ENCODE data around the gene TEX10. TPM values are rescaled to one million over a fixed set of nuclear protein-coding genes. Genes with fewer than 3 reads are reported as not detected.

Gene TEX10
- total and polyA plus RNA-seq, 3 donors from 2014 or later: 45.3 to 47.4 (median 45.7) TPM

DNA sequence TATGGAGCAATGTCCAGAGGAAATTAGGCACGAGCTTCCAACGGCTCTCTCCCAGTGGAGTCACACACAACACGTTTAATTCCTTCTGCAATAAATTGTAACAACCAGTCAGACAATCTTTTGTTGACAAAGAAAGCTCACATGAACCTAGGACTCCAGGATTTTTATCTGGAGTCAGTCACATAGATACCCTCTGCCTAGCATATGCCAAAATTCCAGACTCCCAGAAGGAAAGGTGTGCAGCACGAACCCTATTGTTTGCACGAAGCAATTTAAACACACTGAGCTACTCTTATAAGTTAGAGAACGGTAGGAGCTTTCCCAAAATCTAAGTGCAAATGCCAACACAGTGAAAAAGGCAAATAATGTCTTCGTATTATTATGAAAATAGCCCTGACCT lies 67.1 kb downstream of the TEX10 start:
- Histone ChIP-seq H3K4me1 (no peaks in the 10 kb centered on the region), H3K4me3 (no peak overlapping the region), H3K27me3 (no peaks in the 10 kb centered on the region), H3K27ac (no peak overlapping the region), H3K36me3 (ENCODE audit: low read depth, missing control alignments) (no peaks in the 10 kb centered on the region), H3K9me3 (no peaks in the 10 kb centered on the region)
- intact Hi-C loops (cut with DNase I; ENCODE audit: low total_unique reads): no loop called here
- 94% methylated on average over 7 of the region's 7 CpGs for WGBS, 2 donors
- DNase-seq: no peak
- TF ChIP-seq, protein P1, sequence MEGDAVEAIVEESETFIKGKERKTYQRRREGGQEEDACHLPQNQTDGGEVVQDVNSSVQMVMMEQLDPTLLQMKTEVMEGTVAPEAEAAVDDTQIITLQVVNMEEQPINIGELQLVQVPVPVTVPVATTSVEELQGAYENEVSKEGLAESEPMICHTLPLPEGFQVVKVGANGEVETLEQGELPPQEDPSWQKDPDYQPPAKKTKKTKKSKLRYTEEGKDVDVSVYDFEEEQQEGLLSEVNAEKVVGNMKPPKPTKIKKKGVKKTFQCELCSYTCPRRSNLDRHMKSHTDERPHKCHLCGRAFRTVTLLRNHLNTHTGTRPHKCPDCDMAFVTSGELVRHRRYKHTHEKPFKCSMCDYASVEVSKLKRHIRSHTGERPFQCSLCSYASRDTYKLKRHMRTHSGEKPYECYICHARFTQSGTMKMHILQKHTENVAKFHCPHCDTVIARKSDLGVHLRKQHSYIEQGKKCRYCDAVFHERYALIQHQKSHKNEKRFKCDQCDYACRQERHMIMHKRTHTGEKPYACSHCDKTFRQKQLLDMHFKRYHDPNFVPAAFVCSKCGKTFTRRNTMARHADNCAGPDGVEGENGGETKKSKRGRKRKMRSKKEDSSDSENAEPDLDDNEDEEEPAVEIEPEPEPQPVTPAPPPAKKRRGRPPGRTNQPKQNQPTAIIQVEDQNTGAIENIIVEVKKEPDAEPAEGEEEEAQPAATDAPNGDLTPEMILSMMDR (IDR thresholded peaks at IDR 0.05): no peak
- no peak for TF ChIP-seq POLR2A (IDR thresholded peaks at IDR 0.05)

DNA sequence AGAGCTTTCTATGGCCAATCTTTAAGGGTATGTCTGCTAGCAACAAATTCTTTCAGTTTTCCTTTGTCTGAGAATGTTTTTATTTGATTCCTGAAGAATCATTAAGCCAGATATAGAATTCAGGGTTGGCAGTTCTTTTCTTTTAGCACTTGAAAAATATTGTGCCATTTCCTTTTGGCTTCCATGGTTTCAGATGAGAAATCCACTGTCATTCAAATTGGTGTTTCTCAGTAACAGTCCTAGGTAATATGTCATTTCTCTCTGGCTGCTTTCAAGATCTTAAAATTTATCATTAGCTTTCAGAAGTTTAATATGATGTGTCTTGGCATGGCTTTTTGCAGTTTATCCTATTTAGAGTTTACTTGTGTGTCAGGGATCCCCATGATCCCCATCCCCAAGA lies 67.7 kb downstream of the TEX10 start:
- Histone ChIP-seq H3K27me3 (no peaks in the 10 kb centered on the region), H3K9me3 (no peaks in the 10 kb centered on the region), H3K4me1 (no peaks in the 10 kb centered on the region), H3K27ac (no peak overlapping the region), H3K36me3 (ENCODE audit: low read depth, missing control alignments) (no peaks in the 10 kb centered on the region), H3K4me3 (no peak overlapping the region)
- no peak for TF ChIP-seq POLR2A (IDR thresholded peaks at IDR 0.05)
- TF ChIP-seq, protein P1 (IDR thresholded peaks at IDR 0.05): no peak
- no peak for DNase-seq
- intact Hi-C loops (cut with DNase I; ENCODE audit: low total_unique reads): no loop called here

DNA sequence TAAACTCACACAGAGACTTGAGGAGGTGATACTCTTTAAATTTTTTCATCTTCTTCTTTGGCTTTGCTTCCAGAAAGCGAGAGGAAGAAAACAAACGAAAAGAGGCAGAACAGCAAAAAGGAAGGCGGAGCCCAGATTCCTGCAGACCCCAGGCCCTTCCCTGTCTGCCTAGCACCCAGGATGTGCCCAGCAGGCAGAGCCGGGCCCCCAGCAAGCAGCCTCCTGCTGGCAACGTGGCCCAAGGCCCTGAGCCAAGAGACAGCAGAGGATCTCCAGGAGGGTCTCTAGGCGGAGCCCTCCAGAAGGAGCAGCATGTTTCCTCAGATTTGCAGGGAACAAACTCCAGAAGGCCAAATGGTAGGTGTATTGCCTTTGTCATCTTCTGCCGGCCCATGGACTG lies 68.5 kb downstream of the TEX10 start:
- Histone ChIP-seq H3K4me1 (no peaks in the 10 kb centered on the region), H3K4me3 (no peak overlapping the region), H3K27me3 (no peaks in the 10 kb centered on the region), H3K9me3 (no peaks in the 10 kb centered on the region), H3K36me3 (ENCODE audit: low read depth, missing control alignments) (no peaks in the 10 kb centered on the region), H3K27ac (no peak overlapping the region)
- no peak for DNase-seq
- 65 to 85% methylated on average over 7 of the region's 7 CpGs for WGBS, 2 donors
- TF ChIP-seq, protein P1 (IDR thresholded peaks at IDR 0.05): no peak
- no peak for TF ChIP-seq POLR2A (IDR thresholded peaks at IDR 0.05)
- intact Hi-C loops (cut with DNase I; ENCODE audit: low total_unique reads): no loop called here

DNA sequence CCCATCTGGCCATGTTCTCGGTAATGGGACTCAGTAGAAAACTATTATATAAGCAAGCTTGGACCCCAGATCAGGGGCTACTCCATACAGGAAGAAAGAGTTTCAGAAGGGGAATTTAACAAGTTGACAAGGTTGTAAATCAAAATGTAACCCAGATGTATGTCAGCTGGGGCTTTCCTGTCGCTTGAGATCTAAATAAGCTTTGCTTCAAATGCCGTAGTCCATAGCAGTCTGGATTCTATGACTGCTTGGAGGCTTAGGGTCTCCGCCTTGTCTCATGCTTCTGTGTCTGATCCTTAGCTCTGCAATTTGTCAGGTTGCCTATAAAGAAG lies 70.4 kb downstream of the TEX10 start:
- Histone ChIP-seq H3K36me3 (ENCODE audit: low read depth, missing control alignments) (no peaks in the 10 kb centered on the region), H3K4me1 (no peaks in the 10 kb centered on the region), H3K27me3 (no peaks in the 10 kb centered on the region), H3K4me3 (no peak overlapping the region), H3K27ac (no peak overlapping the region), H3K9me3 (no peaks in the 10 kb centered on the region)
- DNase-seq: no peak
- 96 to 98% methylated on average over 4 of the region's 4 CpGs for WGBS, 2 donors
- intact Hi-C loops (cut with DNase I; ENCODE audit: low total_unique reads): no loop called here
- TF ChIP-seq POLR2A (IDR thresholded peaks at IDR 0.05): no peak
- TF ChIP-seq, protein P1 (IDR thresholded peaks at IDR 0.05): no peak

DNA sequence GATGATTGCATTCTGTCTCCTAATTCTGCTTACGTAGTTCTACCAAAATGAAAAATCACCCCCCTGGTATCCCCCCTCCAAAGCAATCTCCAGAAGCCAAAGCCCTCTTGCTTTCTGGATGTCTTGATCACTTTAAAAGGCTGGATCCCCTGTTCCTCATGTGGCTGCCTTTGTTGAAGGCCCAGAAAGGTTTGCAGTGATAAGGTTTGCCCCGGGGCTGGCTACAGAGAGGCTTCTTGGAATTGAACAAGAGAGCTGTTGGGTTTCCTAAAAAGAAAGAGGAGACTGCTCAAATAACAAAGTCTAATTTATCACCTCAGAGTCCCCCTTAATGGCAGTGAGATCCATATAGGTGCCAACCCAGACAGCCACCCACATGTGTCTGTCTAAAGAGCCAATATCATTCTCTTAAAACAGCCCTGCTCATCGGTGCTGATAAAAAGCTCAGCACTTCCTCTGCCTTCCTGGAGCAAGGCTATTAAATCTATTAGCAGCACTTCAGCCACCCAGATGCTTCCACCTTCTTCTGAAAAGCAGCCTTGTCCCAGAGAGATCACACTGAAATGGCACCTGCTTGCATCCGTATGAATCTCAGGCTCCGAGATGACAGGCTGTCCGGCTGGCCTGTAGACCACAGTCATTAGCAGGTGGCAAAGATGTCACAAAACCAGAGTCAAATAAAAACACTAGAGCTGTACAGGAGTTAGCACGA lies 70.9 kb downstream of the TEX10 start:
- Histone ChIP-seq H3K9me3 (no peaks in the 10 kb centered on the region), H3K36me3 (ENCODE audit: low read depth, missing control alignments) (no peaks in the 10 kb centered on the region), H3K27ac (no peak overlapping the region), H3K4me3 (no peak overlapping the region), H3K27me3 (no peaks in the 10 kb centered on the region), H3K4me1 (no peaks in the 10 kb centered on the region)
- TF ChIP-seq, protein P1 (IDR thresholded peaks at IDR 0.05): no peak
- no peak for TF ChIP-seq POLR2A (IDR thresholded peaks at IDR 0.05)
- DNase-seq: no peak
- intact Hi-C loops (cut with DNase I; ENCODE audit: low total_unique reads): no loop called here
- WGBS, 2 donors: 85 to 90% methylated on average over 7 of the region's 7 CpGs
